GM19023 (cell line): ENCODE data around the gene LINGO1.

Experiments used
- ATAC-seq: cut with Tn5 transposase; IDR thresholded peaks from one replicate; pipeline ENCODE4 v1.9.1; 2021; ENCODE audit warnings: mild to moderate bottlenecking, moderate library complexity; ENCODE audit not compliant: unreplicated experiment

Gene LINGO1

GRCh38 chr15:77597804-77598453 is 34.8 kb downstream of the LINGO1 start:
- ATAC-seq = no peak

- no peak for ATAC-seq
Measured at GRCh38 chr15:77596821-77597803, 35.6 kb downstream of the LINGO1 start.

- ATAC-seq = no peak
Measured at GRCh38 chr15:77595231-77595630, 37.5 kb downstream of the LINGO1 start.

GRCh38 chr15:77592758-77593157 is 40.0 kb downstream of the LINGO1 start:
- ATAC-seq = no peak

GRCh38 chr15:77591968-77592613 is 40.6 kb downstream of the LINGO1 start:
- no peak for ATAC-seq

- ATAC-seq = no peak
Measured at GRCh38 chr15:77589839-77590238, 42.9 kb downstream of the LINGO1 start.

- no peak for ATAC-seq
Measured at GRCh38 chr15:77588126-77588525, 44.6 kb downstream of the LINGO1 start.

- no peak for ATAC-seq
Measured at GRCh38 chr15:77584691-77585090, 48.0 kb downstream of the LINGO1 start.

GRCh38 chr15:77584201-77584600 is 48.5 kb downstream of the LINGO1 start:
- ATAC-seq = no peak

- ATAC-seq = no peak
Measured at GRCh38 chr15:77582763-77583162, 49.9 kb downstream of the LINGO1 start.

- ATAC-seq = no peak
Measured at GRCh38 chr15:77581896-77582569, 50.7 kb downstream of the LINGO1 start.

GRCh38 chr15:77580996-77581682 is 51.6 kb downstream of the LINGO1 start:
- no peak for ATAC-seq

GRCh38 chr15:77579498-77580188 is 53.1 kb downstream of the LINGO1 start:
- no peak for ATAC-seq

GRCh38 chr15:77578641-77579372 is 53.9 kb downstream of the LINGO1 start:
- no peak for ATAC-seq

GRCh38 chr15:77577366-77577950 is 55.3 kb downstream of the LINGO1 start:
- ATAC-seq = no peak

GRCh38 chr15:77576538-77576937 is 56.2 kb downstream of the LINGO1 start:
- no peak for ATAC-seq

- no peak for ATAC-seq
Measured at GRCh38 chr15:77575203-77575934, 57.3 kb downstream of the LINGO1 start.
